Mesendoderm (in vitro differentiated cells): ENCODE data around the gene RBM19.

Experiments used
- DNase-seq: peaks from one replicate; pipeline ENCODE4 v3.0.0; 2013
- H2AK5ac ChIP-seq: 2 replicates; pipeline ENCODE4 v1.6.1; 2013; ENCODE audit warnings: low read length, inconsistent platforms
- H2BK120ac ChIP-seq: 2 replicates; pipeline ENCODE4 v1.6.1; 2013; ENCODE audit warnings: low read depth, mild to moderate bottlenecking, low read length, moderate library complexity, mixed read lengths
- H2BK15ac ChIP-seq: replicated peaks from 2 replicates; pipeline ENCODE4 v1.6.1; 2013; ENCODE audit warnings: low read depth, mild to moderate bottlenecking, moderate library complexity
- H2BK5ac ChIP-seq: 2 replicates; pipeline ENCODE4 v1.6.1; 2013; ENCODE audit warnings: low read length, inconsistent platforms
- H3K18ac ChIP-seq: 2 replicates; pipeline ENCODE4 v1.6.1; 2013; ENCODE audit warnings: mild to moderate bottlenecking, low read length, mixed read lengths
- H3K23ac ChIP-seq: one replicate; pipeline ENCODE4 v1.6.1; 2013; ENCODE audit warnings: low read length
- H3K27ac ChIP-seq: 2 replicates; pipeline ENCODE4 v1.5.1; 2013; ENCODE audit warnings: low read depth, mild to moderate bottlenecking, inconsistent platforms, low read length, moderate library complexity
- H3K27me3 ChIP-seq: 2 replicates; pipeline ENCODE4 v1.6.1; 2013; ENCODE audit warnings: low read length, control low read depth, mild to moderate bottlenecking, inconsistent platforms; ENCODE audit not compliant: insufficient read depth, poor library complexity
- H3K36me3 ChIP-seq: 2 replicates; pipeline ENCODE4 v1.6.1; 2013; ENCODE audit warnings: low read length, inconsistent platforms; ENCODE audit not compliant: control insufficient read depth, insufficient read depth
- H3K4ac ChIP-seq: one replicate; pipeline ENCODE4 v1.6.1; 2013; ENCODE audit warnings: low read depth, mild to moderate bottlenecking, low read length, moderate library complexity
- H3K4me1 ChIP-seq: 2 replicates; pipeline ENCODE4 v1.6.1; 2013; ENCODE audit warnings: low read depth, low read length, inconsistent platforms; ENCODE audit not compliant: control insufficient read depth
- H3K4me2 ChIP-seq: 2 replicates; pipeline ENCODE4 v1.6.1; 2013; ENCODE audit warnings: low read length
- H3K4me3 ChIP-seq: 2 replicates; pipeline ENCODE4 v1.5.1; 2013; ENCODE audit warnings: mild to moderate bottlenecking, low read length
- H3K56ac ChIP-seq: one replicate; pipeline ENCODE4 v1.6.1; 2013; ENCODE audit warnings: low read length
- H3K79me1 ChIP-seq: 2 replicates; pipeline ENCODE4 v1.6.1; 2013; ENCODE audit warnings: low read length, inconsistent platforms
- H3K79me2 ChIP-seq: 2 replicates; pipeline ENCODE4 v1.6.1; 2013; ENCODE audit warnings: mild to moderate bottlenecking, low read length; ENCODE audit not compliant: control insufficient read depth, insufficient read depth
- H3K9ac ChIP-seq: 2 replicates; pipeline ENCODE4 v1.6.1; 2013; ENCODE audit warnings: low read length, inconsistent platforms
- H4K5ac ChIP-seq: one replicate; pipeline ENCODE4 v1.6.1; 2013; ENCODE audit warnings: low read length
- H4K8ac ChIP-seq: one replicate; pipeline ENCODE4 v1.6.1; 2013; ENCODE audit warnings: low read depth, mild to moderate bottlenecking, control low read depth, low read length, moderate library complexity
- WGBS: extraction: QIAGEN DNeasy Blood & Tissue Kit; methylation state at CpG from one replicate; pipeline ENCODE4 v1.1.7; 2013; ENCODE audit warnings: low lambda C conversion rate, missing lambda C conversion rate; ENCODE audit not compliant: insufficient coverage; ENCODE audit errors: extremely low coverage; 5-methylcytosine and 5-hydroxymethylcytosine counted together

The RBM19 gene

DNA sequence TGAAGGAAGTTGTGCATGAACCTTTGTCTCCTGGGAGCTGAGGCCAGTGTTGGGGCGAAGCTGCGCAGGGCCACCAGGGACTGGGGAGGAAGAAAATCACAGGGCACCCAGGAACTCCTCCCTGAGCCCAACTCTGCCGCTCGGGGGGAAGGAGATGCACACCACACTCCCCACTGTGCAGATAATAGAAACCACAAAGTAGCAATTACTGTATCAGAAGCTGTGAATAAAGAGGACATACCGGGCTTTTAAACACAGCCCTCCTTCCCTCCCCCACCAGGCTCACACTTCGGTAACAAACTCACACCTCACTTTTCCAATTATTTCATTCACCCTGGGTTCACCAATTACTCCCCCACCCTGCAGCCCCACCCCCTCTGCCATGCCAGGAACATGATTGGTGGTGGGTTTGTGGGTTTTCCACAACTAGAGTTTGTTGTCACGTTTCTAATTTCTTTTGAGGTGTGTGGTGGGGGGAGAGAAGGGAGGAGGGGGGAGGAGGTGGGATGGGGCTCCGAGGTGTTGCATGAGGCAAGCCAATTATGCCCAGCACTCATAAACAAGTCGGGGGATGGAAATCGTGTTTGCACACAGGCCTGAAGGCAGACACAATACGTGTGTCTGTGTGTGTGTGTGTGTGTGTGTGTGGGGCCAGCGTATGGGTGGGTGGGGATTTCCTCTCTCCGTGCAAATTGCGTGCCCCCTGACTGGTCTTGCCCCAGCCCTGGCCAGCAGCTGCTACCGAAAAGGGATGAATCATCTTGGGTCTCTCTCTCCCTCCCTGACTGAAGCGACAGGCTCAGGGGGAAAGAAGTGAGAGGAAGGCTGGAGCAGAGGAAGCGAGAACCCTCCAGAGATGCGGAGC is 103.3 kb downstream of the RBM19 start:
- peak overlapping the region; percentile 38 for H2BK5ac ChIP-seq
- no peak overlapping the region for H2BK15ac ChIP-seq
- no peaks in the 10 kb centered on the region for H3K27me3 ChIP-seq
- no peaks in the 10 kb centered on the region for H3K79me1 ChIP-seq
- H3K79me2 ChIP-seq, result no peaks in the 10 kb centered on the region
- H3K9ac ChIP-seq, result peak overlapping the region; percentile 25
- H4K5ac ChIP-seq, result no peak overlapping the region
- peak overlapping the region; percentile 6 for H3K4me2 ChIP-seq
- peaks cover 23% of the 10 kb centered on the region for H3K4me1 ChIP-seq
- peak overlapping the region; percentile 15 for H2BK120ac ChIP-seq
- H3K23ac ChIP-seq, result no peak overlapping the region
- peak overlapping the region; percentile 63 for H3K56ac ChIP-seq
- peak overlapping the region; percentile 46 for H3K18ac ChIP-seq
- peak; percentile 88 for DNase-seq
- H3K36me3 ChIP-seq, result no peaks in the 10 kb centered on the region
- peak overlapping the region; percentile 24 for H2AK5ac ChIP-seq
- WGBS, result no CpG with 5 or more reads among the region's 18 CpGs
- H3K4ac ChIP-seq, result peak overlapping the region; percentile 62
- H3K4me3 ChIP-seq, result no peak overlapping the region
- H4K8ac ChIP-seq, result no peak overlapping the region
- H3K27ac ChIP-seq, result peak overlapping the region; percentile 71

DNA sequence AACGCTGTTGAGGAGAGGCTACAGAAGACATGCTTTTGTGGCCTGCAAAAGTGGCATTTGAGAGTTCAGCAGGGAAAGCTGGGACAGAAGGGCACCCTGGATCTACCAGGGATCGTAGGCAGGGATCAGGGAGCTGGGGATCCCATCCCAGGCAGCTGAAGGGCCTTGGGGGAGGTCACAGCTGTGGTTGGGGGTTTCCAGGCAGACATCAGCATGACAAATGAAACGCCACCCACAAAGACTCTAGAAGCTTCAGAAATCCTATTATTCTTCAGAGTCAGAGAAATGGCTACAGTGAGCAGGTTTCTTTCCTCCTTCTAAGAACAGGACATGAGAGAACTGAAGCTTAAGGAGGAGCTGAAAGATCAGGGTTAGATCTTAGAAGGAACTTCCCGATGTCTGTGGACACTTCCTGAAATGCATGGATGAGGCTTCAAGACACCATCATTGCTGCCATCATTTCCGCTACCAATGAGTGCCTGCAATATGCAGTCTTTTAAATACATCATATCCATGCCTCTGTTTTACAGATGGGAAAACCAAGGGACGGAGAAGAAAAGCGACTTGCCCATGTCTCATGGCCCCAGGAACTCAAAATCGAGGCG is 104.3 kb downstream of the RBM19 start:
- H3K23ac ChIP-seq, result no peak overlapping the region
- no peak for DNase-seq
- H3K4ac ChIP-seq, result peak overlapping the region; percentile 76
- H3K56ac ChIP-seq, result peak overlapping the region; percentile 69
- WGBS, result no CpG with 5 or more reads among the region's 9 CpGs
- no peak overlapping the region for H3K4me3 ChIP-seq
- H2AK5ac ChIP-seq, result peak overlapping the region; percentile 95
- H4K8ac ChIP-seq, result no peak overlapping the region
- no peaks in the 10 kb centered on the region for H3K27me3 ChIP-seq
- H3K9ac ChIP-seq, result peak overlapping the region; percentile 13
- no peaks in the 10 kb centered on the region for H3K79me1 ChIP-seq
- peak overlapping the region; percentile 88 for H2BK120ac ChIP-seq
- H3K18ac ChIP-seq, result peak overlapping the region; percentile 45
- no peak overlapping the region for H3K27ac ChIP-seq
- peaks cover 23% of the 10 kb centered on the region for H3K4me1 ChIP-seq
- H2BK15ac ChIP-seq, result no peak overlapping the region
- H3K36me3 ChIP-seq, result no peaks in the 10 kb centered on the region
- H3K79me2 ChIP-seq, result no peaks in the 10 kb centered on the region
- H2BK5ac ChIP-seq, result peak overlapping the region; percentile 80
- H4K5ac ChIP-seq, result peak overlapping the region; percentile 82
- H3K4me2 ChIP-seq, result no peak overlapping the region

DNA sequence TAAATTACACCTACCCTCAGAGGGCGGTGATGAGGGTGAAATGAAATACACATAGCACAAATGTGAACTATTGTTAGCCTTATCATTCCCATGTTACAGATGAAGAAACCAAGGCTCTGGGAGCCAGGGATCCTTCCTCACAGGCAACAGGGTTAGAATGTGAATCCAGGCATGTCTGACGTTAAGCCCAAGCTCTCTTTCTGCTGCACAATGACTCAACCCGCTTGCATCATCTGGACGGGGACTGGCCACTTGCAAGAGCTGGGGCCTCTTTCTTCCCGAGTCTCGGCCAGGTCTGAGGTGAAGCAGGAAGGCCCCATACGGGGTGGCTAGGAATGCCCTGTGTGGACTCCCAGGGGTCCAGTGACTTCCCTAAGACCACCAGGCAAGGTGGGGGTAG is 105.2 kb downstream of the RBM19 start:
- Histone ChIP-seq H4K5ac (no peak overlapping the region), H3K27ac (no peak overlapping the region), H3K23ac (no peak overlapping the region), H3K4me2 (no peak overlapping the region), H3K4ac (no peak overlapping the region), H3K36me3 (no peaks in the 10 kb centered on the region), H2BK15ac (no peak overlapping the region), H3K56ac (peak overlapping the region; percentile 67), H2BK5ac (no peak overlapping the region), H3K79me2 (no peaks in the 10 kb centered on the region), H3K18ac (no peak overlapping the region), H3K4me3 (no peak overlapping the region), H2BK120ac (no peak overlapping the region), H3K4me1 (peaks cover 23% of the 10 kb centered on the region), H4K8ac (no peak overlapping the region), H2AK5ac (no peak overlapping the region), H3K9ac (no peak overlapping the region), H3K79me1 (no peaks in the 10 kb centered on the region), H3K27me3 (no peaks in the 10 kb centered on the region)
- WGBS, result no CpG with 5 or more reads among the region's 7 CpGs
- peak; percentile 85 for DNase-seq

DNA sequence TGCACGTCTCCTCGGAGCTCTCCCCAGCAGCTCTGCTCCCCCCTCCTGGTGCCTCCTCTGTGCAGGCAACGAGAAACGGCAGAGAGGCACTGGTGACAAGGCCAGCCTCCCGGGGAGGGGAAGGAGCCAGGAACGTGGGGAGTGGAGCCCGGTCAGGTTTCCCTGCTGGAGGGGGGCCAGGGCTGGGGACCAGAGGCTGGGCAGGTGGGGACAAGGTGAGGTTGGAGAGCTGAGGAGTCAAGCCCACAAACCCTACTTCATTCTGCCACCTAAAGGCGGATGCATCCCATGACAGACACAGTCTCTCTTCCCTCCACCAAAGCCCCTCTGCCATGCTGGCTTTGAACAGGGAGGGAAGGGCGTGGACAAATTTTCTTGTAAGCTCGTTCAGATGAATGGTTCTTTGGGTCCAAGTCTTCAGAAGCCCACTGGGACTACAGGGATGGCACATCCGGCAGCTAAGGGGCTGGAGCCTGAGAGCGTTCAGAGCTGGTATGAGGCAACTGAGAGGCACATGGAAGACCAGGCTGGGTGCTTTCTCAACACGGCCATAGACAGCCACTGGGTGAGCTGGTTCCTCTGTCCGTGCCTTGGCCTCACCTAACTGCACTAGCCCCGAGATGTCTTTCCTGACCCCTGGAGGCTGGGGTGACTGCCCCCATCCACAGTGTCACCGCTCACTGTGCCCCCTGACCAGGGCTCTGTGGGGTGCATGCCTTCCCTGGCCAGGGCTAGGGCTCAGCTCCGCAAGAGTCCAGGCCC is 105.9 kb downstream of the RBM19 start:
- peak overlapping the region; percentile 57 for H2AK5ac ChIP-seq
- no peak overlapping the region for H3K4me2 ChIP-seq
- WGBS, result no CpG with 5 or more reads among the region's 17 CpGs
- peaks cover 23% of the 10 kb centered on the region for H3K4me1 ChIP-seq
- DNase-seq, result peak; percentile 77
- H3K79me2 ChIP-seq, result no peaks in the 10 kb centered on the region
- no peak overlapping the region for H3K23ac ChIP-seq
- H3K56ac ChIP-seq, result peak overlapping the region; percentile 67
- H3K79me1 ChIP-seq, result no peaks in the 10 kb centered on the region
- H4K5ac ChIP-seq, result no peak overlapping the region
- no peak overlapping the region for H3K4ac ChIP-seq
- no peak overlapping the region for H3K9ac ChIP-seq
- H2BK5ac ChIP-seq, result peak overlapping the region; percentile 47
- H3K36me3 ChIP-seq, result no peaks in the 10 kb centered on the region
- no peak overlapping the region for H3K27ac ChIP-seq
- peak overlapping the region; percentile 8 for H3K18ac ChIP-seq
- H2BK15ac ChIP-seq, result no peak overlapping the region
- H3K4me3 ChIP-seq, result no peak overlapping the region
- no peaks in the 10 kb centered on the region for H3K27me3 ChIP-seq
- H4K8ac ChIP-seq, result no peak overlapping the region
- H2BK120ac ChIP-seq, result no peak overlapping the region

DNA sequence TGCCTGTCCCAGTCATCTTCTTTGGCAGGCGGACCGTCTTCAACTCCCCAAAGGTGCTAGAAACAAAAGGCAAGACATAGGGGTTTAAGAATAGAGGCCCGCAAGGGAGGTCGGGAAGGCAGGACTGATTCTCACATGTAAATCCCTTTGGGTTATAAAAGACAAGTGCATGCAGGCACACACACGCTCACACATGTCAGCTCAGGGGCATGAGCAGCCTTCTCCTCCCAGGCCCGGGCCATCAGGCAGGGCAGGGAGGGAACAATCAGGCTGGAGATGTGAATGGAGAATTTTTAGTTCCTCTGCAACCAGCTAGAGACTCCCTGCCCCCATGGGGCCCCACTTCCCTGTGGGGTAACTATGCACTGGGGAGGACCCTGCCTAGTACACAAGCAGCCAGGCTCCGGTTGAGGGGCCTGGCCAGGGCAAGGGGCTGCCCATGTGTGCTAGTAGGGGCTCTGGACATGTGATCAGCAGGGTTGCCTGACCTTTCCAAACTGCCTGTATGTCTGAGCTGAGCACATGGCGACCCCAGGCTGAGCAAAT is 107.2 kb downstream of the RBM19 start:
- H4K8ac ChIP-seq, result no peak overlapping the region
- no peak overlapping the region for H3K27ac ChIP-seq
- H3K23ac ChIP-seq, result no peak overlapping the region
- H4K5ac ChIP-seq, result no peak overlapping the region
- H2BK5ac ChIP-seq, result no peak overlapping the region
- H2AK5ac ChIP-seq, result no peak overlapping the region
- no peak overlapping the region for H3K4me3 ChIP-seq
- no peaks in the 10 kb centered on the region for H3K36me3 ChIP-seq
- DNase-seq, result no peak
- no CpG with 5 or more reads among the region's 8 CpGs for WGBS
- no peak overlapping the region for H3K4ac ChIP-seq
- H3K56ac ChIP-seq, result no peak overlapping the region
- no peak overlapping the region for H3K4me2 ChIP-seq
- no peaks in the 10 kb centered on the region for H3K27me3 ChIP-seq
- no peak overlapping the region for H3K9ac ChIP-seq
- H3K4me1 ChIP-seq, result peaks cover 19% of the 10 kb centered on the region
- H2BK120ac ChIP-seq, result no peak overlapping the region
- no peak overlapping the region for H3K18ac ChIP-seq
- H2BK15ac ChIP-seq, result no peak overlapping the region
- H3K79me2 ChIP-seq, result no peaks in the 10 kb centered on the region
- H3K79me1 ChIP-seq, result no peaks in the 10 kb centered on the region
